ENCODE measurements around the gene PROP1.

DNA sequence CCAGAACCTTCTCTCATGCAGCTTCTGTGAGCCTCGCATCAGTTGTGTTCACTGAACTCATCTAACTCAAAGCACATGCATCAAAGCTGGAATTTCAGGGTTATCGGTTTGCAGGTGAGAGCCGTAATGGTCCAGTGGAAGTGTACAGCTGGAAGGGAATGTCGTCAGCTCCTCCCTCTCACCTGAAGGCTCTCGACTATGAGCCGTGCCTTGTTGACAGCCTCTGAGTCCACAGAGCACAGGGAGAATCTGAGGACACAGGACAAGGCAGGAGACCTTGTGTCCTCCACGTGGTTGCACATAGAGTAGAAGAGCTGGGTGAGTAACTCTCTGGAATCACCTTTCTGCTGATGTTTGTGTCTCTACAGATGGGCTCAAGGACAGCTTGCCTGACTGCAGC lies 38.8 kb downstream of the PROP1 start:
- TF ChIP-seq, protein P1, sequence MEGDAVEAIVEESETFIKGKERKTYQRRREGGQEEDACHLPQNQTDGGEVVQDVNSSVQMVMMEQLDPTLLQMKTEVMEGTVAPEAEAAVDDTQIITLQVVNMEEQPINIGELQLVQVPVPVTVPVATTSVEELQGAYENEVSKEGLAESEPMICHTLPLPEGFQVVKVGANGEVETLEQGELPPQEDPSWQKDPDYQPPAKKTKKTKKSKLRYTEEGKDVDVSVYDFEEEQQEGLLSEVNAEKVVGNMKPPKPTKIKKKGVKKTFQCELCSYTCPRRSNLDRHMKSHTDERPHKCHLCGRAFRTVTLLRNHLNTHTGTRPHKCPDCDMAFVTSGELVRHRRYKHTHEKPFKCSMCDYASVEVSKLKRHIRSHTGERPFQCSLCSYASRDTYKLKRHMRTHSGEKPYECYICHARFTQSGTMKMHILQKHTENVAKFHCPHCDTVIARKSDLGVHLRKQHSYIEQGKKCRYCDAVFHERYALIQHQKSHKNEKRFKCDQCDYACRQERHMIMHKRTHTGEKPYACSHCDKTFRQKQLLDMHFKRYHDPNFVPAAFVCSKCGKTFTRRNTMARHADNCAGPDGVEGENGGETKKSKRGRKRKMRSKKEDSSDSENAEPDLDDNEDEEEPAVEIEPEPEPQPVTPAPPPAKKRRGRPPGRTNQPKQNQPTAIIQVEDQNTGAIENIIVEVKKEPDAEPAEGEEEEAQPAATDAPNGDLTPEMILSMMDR (IDR thresholded peaks at IDR 0.05), result no peak
- no peak for TF ChIP-seq POLR2A (IDR thresholded peaks at IDR 0.05)

Measured in adrenal gland (tissue), 5 donors.